Activated CD4-positive, CD25-positive, alpha-beta regulatory T cell (primary cell): ENCODE measurements around the gene FTHL17.

ENCODE experiments used
- DNase-seq, 4 experiments: peaks; one replicate each; lab custom pipeline; 2025; lab: John Stamatoyannopoulos, UW

The FTHL17 gene

GRCh38 chrX:31038575-31039326 lies 33.1 kb downstream of the FTHL17 start:
- no peak for DNase-seq

GRCh38 chrX:31036895-31037294 lies 34.9 kb downstream of the FTHL17 start:
- no peak for DNase-seq

GRCh38 chrX:31027351-31027750 lies 44.5 kb downstream of the FTHL17 start:
- no peak for DNase-seq

GRCh38 chrX:31024866-31025265 lies 47.0 kb downstream of the FTHL17 start:
- DNase-seq = no peak

- no peak for DNase-seq
Observed at GRCh38 chrX:31021537-31021936, 50.3 kb downstream of the FTHL17 start.
